GM21619 (cell line): Measurements from ENCODE around the gene RTTN.

Experiments
- ATAC-seq: cut with Tn5 transposase; IDR thresholded peaks from one replicate; pipeline ENCODE4 v1.9.1; 2021; ENCODE audit not compliant: unreplicated experiment

The RTTN gene

GRCh38 chr18:70031221-70031620 is 174.3 kb downstream of the RTTN start:
- ATAC-seq, result no peak

DNA sequence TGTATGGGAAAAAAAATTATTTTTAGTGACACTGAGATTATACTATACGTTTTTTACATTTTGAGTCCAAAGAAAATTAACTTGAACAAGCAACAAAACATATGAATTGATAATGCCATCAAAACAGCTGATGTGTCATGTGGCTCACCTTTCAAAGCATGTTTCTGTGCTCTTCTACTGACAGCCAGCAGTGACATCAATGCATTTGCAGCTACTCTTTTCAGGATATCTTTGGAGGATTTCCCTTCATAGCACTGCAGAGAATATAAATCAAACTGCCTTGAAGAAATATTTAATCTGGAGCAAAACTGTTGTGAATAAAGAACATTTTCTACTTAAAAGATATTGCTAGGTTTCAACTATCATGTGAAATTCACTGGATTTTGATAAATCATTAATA is 174.8 kb downstream of the RTTN start:
- no peak for ATAC-seq

DNA sequence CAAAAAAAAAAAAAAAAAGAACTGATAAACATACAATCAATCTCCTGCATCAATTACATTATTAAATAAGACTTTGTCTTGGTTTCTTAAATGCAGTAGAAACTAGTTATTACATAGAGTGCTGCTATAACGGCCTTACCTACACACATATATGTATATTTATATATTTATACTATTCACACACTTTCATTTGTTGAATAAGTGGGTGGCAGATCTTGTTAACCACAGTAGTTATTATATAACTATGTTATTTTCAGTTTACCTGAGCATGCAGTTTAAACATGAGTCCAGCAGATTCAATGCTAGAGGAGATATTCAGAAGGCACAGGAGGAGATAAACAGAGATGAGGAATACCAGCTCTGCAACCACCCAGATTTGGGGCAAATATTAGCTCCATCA is 176.3 kb downstream of the RTTN start:
- peak; percentile 61 for ATAC-seq

- peak; percentile 73 for ATAC-seq
Measured at GRCh38 chr18:70028734-70029133, 176.8 kb downstream of the RTTN start.

- peak; percentile 50 for ATAC-seq
Measured at GRCh38 chr18:70028084-70028483, 177.4 kb downstream of the RTTN start.

DNA sequence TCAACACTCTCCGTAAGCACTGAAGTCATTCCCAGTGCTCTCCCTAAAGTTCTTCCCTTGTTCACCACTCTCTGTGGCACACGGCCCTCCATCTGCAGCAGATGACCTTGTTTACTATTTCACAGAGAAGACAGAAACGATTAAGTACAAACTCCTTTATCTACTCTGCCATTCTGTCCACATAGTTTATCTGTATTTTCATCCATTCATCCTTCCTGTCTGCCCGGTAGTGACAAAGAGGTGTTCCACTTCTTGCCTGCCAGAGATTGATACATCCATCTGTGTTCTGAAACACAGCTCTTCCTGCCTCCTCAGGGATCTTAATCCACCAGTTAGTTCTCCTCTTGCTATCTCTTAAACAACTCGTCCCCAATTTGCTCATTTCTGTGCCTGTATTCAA is 179.9 kb downstream of the RTTN start:
- no peak for ATAC-seq

DNA sequence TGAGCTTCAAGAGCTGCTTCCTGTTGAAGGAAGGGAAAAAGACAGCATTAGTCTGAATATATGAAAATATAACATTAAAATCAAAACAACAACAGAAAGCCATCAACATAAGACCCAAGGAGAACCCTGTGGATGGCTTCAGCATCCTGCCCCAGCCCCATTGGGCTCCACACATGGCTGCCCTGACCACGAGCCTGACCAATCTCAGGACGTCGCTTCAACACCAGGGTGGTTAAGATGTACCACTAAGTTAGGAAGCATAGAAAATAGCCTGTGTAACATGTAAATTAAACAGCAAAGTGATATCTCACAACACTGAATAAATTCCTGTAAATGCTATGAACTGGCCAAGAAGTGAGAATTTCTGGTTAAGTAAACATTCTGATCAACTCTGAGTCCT is 180.7 kb downstream of the RTTN start:
- no peak for ATAC-seq

DNA sequence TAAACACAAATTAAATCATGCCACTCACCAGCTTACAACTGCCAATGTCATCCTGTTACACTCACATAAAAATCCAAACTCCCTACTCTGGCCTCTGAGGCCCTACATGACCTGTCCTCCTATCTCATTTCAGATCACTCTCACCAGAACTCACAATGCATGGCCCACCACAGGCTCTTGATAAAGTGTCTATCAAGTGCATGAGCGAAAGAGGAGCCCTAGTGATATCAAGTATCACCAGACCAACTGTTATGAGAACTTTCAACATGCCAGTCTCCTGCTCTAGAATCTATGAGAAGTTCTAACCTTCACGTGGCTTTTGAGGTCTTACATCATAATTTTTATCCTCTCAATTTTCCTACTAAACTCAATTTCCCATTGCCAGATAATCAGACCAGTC is 181.4 kb downstream of the RTTN start:
- no peak for ATAC-seq

GRCh38 chr18:70022636-70023035 is 182.9 kb downstream of the RTTN start:
- no peak for ATAC-seq

DNA sequence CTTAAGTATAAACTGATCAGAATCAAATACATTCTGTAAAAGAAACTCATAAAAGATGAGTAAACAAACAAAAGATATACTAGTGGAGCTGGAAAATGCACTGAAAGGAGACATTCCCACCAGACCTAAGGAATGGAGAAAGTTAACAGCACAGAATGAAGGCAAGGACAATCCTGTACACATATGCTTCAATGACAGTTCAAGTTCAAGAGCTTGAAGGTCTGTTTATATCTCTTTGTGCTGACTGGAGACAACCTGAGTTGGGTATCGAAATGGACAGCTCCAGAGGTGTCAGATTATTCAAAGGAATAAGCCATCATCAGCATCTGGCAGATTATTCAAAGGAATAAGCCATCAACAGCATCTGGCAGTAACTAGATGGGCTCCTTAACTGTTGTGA is 184.0 kb downstream of the RTTN start:
- ATAC-seq, result no peak

DNA sequence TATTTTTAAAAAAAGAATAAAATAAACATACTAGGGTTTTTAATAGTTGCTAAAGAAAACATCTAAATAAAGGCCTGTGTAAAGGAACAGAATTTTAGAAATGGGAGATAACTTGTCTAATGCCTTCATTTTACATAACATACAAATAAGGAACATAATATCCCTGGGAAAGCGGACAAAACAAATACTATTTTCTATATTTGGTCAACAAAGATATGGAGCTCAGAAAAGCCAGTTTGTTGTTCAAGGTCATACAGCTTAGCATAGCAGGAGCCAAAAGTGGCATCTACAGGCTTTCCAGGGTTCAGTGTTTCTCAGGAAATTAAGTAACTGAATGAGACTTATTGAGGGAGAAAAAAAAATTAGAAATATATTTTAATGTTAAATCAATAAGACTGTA is 184.4 kb downstream of the RTTN start:
- no peak for ATAC-seq

- ATAC-seq, result no peak
Measured at GRCh38 chr18:70019991-70020390, 185.5 kb downstream of the RTTN start.

GRCh38 chr18:70019136-70019535 is 186.4 kb downstream of the RTTN start:
- ATAC-seq, result no peak

- ATAC-seq, result no peak
Measured at GRCh38 chr18:70015127-70015526, 190.4 kb downstream of the RTTN start.

- ATAC-seq, result no peak
Measured at GRCh38 chr18:70005580-70005979, 199.9 kb downstream of the RTTN start.

DNA sequence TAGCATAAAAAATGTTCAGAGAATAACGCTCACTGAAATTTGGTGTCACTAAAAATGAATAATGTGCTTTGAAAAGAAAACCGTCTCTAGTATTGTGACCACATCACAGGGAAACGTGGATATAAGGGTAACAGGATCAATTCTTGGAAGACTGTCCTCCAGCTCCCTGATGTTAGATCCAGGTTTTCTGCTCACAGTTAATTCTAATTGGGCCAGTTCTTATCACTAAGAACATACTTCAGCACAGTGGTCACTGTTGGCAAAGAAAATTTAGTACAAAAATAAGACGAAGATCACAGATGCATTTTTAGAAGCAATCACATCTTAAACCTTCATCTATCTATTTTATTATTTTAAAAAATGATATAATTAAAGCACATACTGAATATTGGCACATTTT is 200.8 kb downstream of the RTTN start:
- no peak for ATAC-seq

- ATAC-seq, result no peak
Measured at GRCh38 chr18:69999656-70000055, 205.8 kb downstream of the RTTN start.

GRCh38 chr18:69998523-69998987 is 206.9 kb downstream of the RTTN start:
- ATAC-seq, result no peak

GRCh38 chr18:69996951-69997798 is 208.3 kb downstream of the RTTN start:
- no peak for ATAC-seq

- ATAC-seq, result no peak
Measured at GRCh38 chr18:69996417-69996816, 209.1 kb downstream of the RTTN start.

- ATAC-seq, result no peak
Measured at GRCh38 chr18:69995774-69996173, 209.7 kb downstream of the RTTN start.

- ATAC-seq, result no peak
Measured at GRCh38 chr18:69992776-69993175, 212.7 kb downstream of the RTTN start.

DNA sequence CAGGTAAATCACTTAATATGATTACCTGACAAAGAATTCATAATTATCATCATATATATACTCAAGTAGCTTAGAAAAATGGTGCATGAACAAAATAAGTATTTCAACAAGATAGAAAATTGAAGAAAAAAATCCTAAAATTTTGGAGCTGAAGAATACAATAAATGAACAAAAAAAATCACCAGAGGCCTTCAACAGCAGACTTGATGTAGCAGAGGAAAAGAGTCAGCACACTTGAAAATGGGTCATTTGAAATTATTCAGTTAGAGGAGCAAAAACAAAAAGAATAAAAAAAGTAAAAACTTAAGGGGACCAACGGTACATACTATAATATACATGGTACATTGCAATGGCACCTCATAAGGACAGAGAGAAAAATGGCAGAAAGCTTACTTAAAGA is 217.6 kb downstream of the RTTN start:
- no peak for ATAC-seq
